IMR-90 (cell line): ENCODE measurements around the gene FAR2. TPM values are rescaled to one million over a fixed set of nuclear protein-coding genes. Genes with fewer than 3 reads are reported as not detected.

Experiments used
- ATAC-seq: fragments of 200-7000 bp; cut with Tn5 transposase; 2 replicates; pipeline ENCODE4 v1.9.1; 2020; ENCODE audit warnings: low read depth, mild to moderate bottlenecking, moderate library complexity
- BruUV-seq: library from RNA; stranded (reverse); fragments of 400-500 nt; replicated peaks from 2 replicates; lab custom pipeline; 2021; lab: Mats Ljungman, UMichigan
- CTCF ChIA-PET: fragments of 300-600 bp; formaldehyde crosslinking; extraction: SDS; loops from one replicate; lab custom pipeline; 2021; ENCODE audit warnings: antibody characterized with exemption; lab: Yijun Ruan, JAX
- POLR2A ChIA-PET: fragments of 300-600 bp; sonication (Branson Sonifier 250); formaldehyde crosslinking; loops from one replicate; lab custom pipeline; 2022; ENCODE audit warnings: antibody characterized with exemption; ENCODE audit not compliant: unreplicated experiment; lab: Charles Lee
- DNase-seq: peaks from one replicate; pipeline ENCODE4 v3.0.0; 2013
- H2AFZ ChIP-seq: replicated peaks from 2 replicates; pipeline ENCODE3; 2013; ENCODE audit warnings: low read length, mild to moderate bottlenecking; ENCODE audit not compliant: poor library complexity
- H2AK5ac ChIP-seq: 2 replicates; pipeline ENCODE4 v1.6.1; 2013; ENCODE audit warnings: low read depth, low read length, inconsistent platforms
- H2AK9ac ChIP-seq: replicated peaks from 2 replicates; pipeline ENCODE3; 2013; ENCODE audit warnings: mild to moderate bottlenecking, low read depth, low read length, moderate library complexity; ENCODE audit not compliant: poor library complexity
- H2BK120ac ChIP-seq: 2 replicates; pipeline ENCODE4 v1.6.1; 2013; ENCODE audit warnings: low read depth, low read length, inconsistent platforms
- H2BK15ac ChIP-seq: 3 replicates; pipeline ENCODE4 v1.6.1; 2013; ENCODE audit warnings: low read depth, low read length, inconsistent platforms
- H2BK20ac ChIP-seq: 2 replicates; pipeline ENCODE4 v1.6.1; 2013; ENCODE audit warnings: low read depth, mild to moderate bottlenecking, inconsistent platforms, low read length, moderate library complexity
- H2BK5ac ChIP-seq: 2 replicates; pipeline ENCODE4 v1.6.1; 2013; ENCODE audit warnings: mild to moderate bottlenecking, low read depth, low read length, inconsistent platforms; ENCODE audit not compliant: poor library complexity, severe bottlenecking
- H3K14ac ChIP-seq: replicated peaks from 2 replicates; pipeline ENCODE4 v1.6.1; 2013; ENCODE audit warnings: low read depth, low read length, inconsistent platforms
- H3K18ac ChIP-seq: 2 replicates; pipeline ENCODE4 v1.6.1; 2013; ENCODE audit warnings: low read depth, low read length, control low read depth
- H3K23ac ChIP-seq: 2 replicates; pipeline ENCODE4 v1.6.1; 2013; ENCODE audit warnings: low read depth, low read length, inconsistent platforms
- H3K27ac ChIP-seq: 2 replicates; pipeline ENCODE4 v1.5.1; 2013; ENCODE audit warnings: mild to moderate bottlenecking, control low read depth, low read length; ENCODE audit not compliant: insufficient read depth
- H3K27me3 ChIP-seq: 2 replicates; pipeline ENCODE4 v1.6.1; 2013; ENCODE audit warnings: low read length; ENCODE audit not compliant: control insufficient read depth, insufficient read depth
- H3K36me3 ChIP-seq: 2 replicates; pipeline ENCODE4 v1.6.1; 2013; ENCODE audit warnings: low read length, mixed read lengths; ENCODE audit not compliant: control insufficient read depth, insufficient read depth
- H3K4ac ChIP-seq: 2 replicates; pipeline ENCODE4 v1.6.1; 2013; ENCODE audit warnings: low read depth, low read length, inconsistent platforms
- H3K4me1 ChIP-seq: 2 replicates; pipeline ENCODE4 v1.6.1; 2013; ENCODE audit warnings: low read length, mixed read lengths; ENCODE audit not compliant: control insufficient read depth, insufficient read depth
- H3K4me2 ChIP-seq: 2 replicates; pipeline ENCODE4 v1.6.1; 2013; ENCODE audit warnings: low read depth, mild to moderate bottlenecking, control low read depth, low read length, moderate library complexity
- H3K4me3 ChIP-seq: 2 replicates; pipeline ENCODE4 v1.5.1; 2013; ENCODE audit warnings: low read depth, mild to moderate bottlenecking, control low read depth, low read length, moderate library complexity; ENCODE audit not compliant: insufficient read depth
- H3K56ac ChIP-seq: 2 replicates; pipeline ENCODE4 v1.6.1; 2013; ENCODE audit warnings: low read length, inconsistent platforms; ENCODE audit not compliant: insufficient read depth; ENCODE audit errors: extremely low read depth
- H3K79me1 ChIP-seq, 2 experiments: 2 replicates each; pipeline ENCODE4 v1.6.1; 2013; ENCODE audit warnings: low read length in 2 of 2, inconsistent platforms in 1 of 2, low read depth in 1 of 2
- H3K9ac ChIP-seq: 2 replicates; pipeline ENCODE4 v1.6.1; 2013; ENCODE audit warnings: low read depth, low read length, control low read depth
- H3K9me1 ChIP-seq: 2 replicates; pipeline ENCODE4 v1.6.1; 2013; ENCODE audit warnings: low read length, inconsistent platforms; ENCODE audit not compliant: insufficient read depth
- H3K9me3 ChIP-seq: 2 replicates; pipeline ENCODE4 v1.6.1; 2013; ENCODE audit warnings: low read length; ENCODE audit not compliant: control insufficient read depth, insufficient read depth
- H4K20me1 ChIP-seq: 2 replicates; pipeline ENCODE4 v1.6.1; 2013; ENCODE audit warnings: low read length, inconsistent platforms; ENCODE audit not compliant: insufficient read depth
- H4K5ac ChIP-seq: 2 replicates; pipeline ENCODE4 v1.6.1; 2013; ENCODE audit warnings: mild to moderate bottlenecking, low read depth, low read length, control low read depth
- H4K8ac ChIP-seq, 2 experiments: 2 replicates each; pipeline ENCODE4 v1.6.1; 2013; ENCODE audit warnings: low read depth in 2 of 2, low read length in 2 of 2, control low read depth in 1 of 2, inconsistent platforms in 1 of 2
- H4K91ac ChIP-seq: 2 replicates; pipeline ENCODE4 v1.6.1; 2013; ENCODE audit warnings: low read depth, low read length, inconsistent platforms; ENCODE audit not compliant: insufficient read depth
- MAFK ChIP-seq: IDR thresholded peaks from 2 replicates; pipeline ENCODE4 v1.6.1; 2012; ENCODE audit warnings: low read depth, low read length, improper control_type of control experiment
- SMC3 ChIP-seq: fragments of 150-350 bp; IDR thresholded peaks from 2 replicates; pipeline ENCODE4 v1.6.1; 2016; ENCODE audit warnings: low read depth, mild to moderate bottlenecking, antibody characterized with exemption, low read length, moderate library complexity
- WGBS, 2 experiments: methylation state at CpG; one replicate each; pipeline versions ENCODE4 v1.1.5 to v1.1.7; 2013; ENCODE audit warnings: missing lambda C conversion rate in 2 of 2; ENCODE audit not compliant: insufficient read length in 1 of 2; ENCODE audit errors: extremely low coverage in 2 of 2; 5-methylcytosine and 5-hydroxymethylcytosine counted together
- dilution Hi-C: fragments of 300-500 bp; cut with HindIII; formaldehyde crosslinking; loops from one replicate; pipeline ENCODE4 v1.14.3; 2018; ENCODE audit warnings: low sequenced_read_pairs; ENCODE audit not compliant: unreplicated experiment
- in situ Hi-C: fragments of 300-500 bp; cut with MboI; formaldehyde crosslinking; loops from 3 replicates; pipeline ENCODE4 v1.14.3; 2019; ENCODE audit warnings: low sequenced_read_pairs, inconsistent platforms, mixed read lengths
- intact Hi-C: fragments of 100-400 bp; cut with micrococcal nuclease; formaldehyde crosslinking; loops from 2 replicates; pipeline ENCODE4 v1.10.0; 2022
- polyA plus RNA-seq, 3 experiments: library from polyadenylated mRNA; depleted of rRNA; stranded (reverse); fragments of >200 nt; gene quantifications; 2 replicates each; pipeline ENCODE4 v1.2.3, GENCODE V29; 2012; ENCODE audit warnings: low replicate concordance in 1 of 3
- total RNA-seq: library from RNA; depleted of rRNA; stranded (reverse); fragments of >200 nt; gene quantifications from 2 replicates; pipeline ENCODE4 v1.2.3, GENCODE V29; 2012

The FAR2 gene
- total and polyA plus RNA-seq, 2 of the 4 experiments (the other 2 are of a cell fraction), result 1.1 to 2.0 TPM

GRCh38 chr12:29150462-29150861 lies 1.4 kb downstream of the FAR2 start:
- DNase-seq (no peak), ATAC-seq (no peak)
- Histone ChIP-seq H3K36me3 (no peaks in the 10 kb centered on the region), H2AFZ (no peak overlapping the region), H2BK20ac (no peak overlapping the region), H3K4me3 (no peak overlapping the region), H3K9ac (no peak overlapping the region), H3K18ac (no peak overlapping the region), H2AK5ac (no peak overlapping the region), H3K79me1 (no peaks in the 10 kb centered on the region), H4K5ac (no peak overlapping the region), H3K56ac (no peak overlapping the region), H2BK5ac (no peak overlapping the region), H3K9me3 (no peaks in the 10 kb centered on the region), H2BK120ac (no peak overlapping the region), H4K8ac (no peak overlapping the region), H3K4ac (no peak overlapping the region), H3K4me1 (peaks cover 4% of the 10 kb centered on the region; the same call in 1 of the 2 replicates), H4K20me1 (no peaks in the 10 kb centered on the region), H3K27ac (no peak overlapping the region), H3K23ac (no peak overlapping the region), H3K27me3 (peaks cover 8% of the 10 kb centered on the region; the same call in 1 of the 2 replicates), H2BK15ac (no peak overlapping the region), H3K4me2 (no peak overlapping the region), H3K14ac (no peak overlapping the region), H3K9me1 (no peaks in the 10 kb centered on the region), H2AK9ac (no peak overlapping the region), H4K91ac (no peak overlapping the region)
- POLR2A ChIA-PET, result no interaction called here
- TF ChIP-seq SMC3 (no peak), MAFK (no peak)
- in situ Hi-C loops, result no loop called here
- WGBS, 2 experiments, result no CpG with 5 or more reads among the region's 7 CpGs
- intact Hi-C loops, result no loop called here
- no TSS peak for BruUV-seq
- dilution Hi-C loops, result no loop called here
- CTCF ChIA-PET, result no interaction called here
